ENCODE data around the gene SGPL1.

SGPL1 gene

GRCh38 chr10:70814126-70814525 lies 1.6 kb upstream of the SGPL1 start:
- no peak for DNase-seq

- peak; percentile 94 for DNase-seq
These were observed 609 bp downstream of the SGPL1 start for GRCh38 chr10:70816220-70816894.

DNA sequence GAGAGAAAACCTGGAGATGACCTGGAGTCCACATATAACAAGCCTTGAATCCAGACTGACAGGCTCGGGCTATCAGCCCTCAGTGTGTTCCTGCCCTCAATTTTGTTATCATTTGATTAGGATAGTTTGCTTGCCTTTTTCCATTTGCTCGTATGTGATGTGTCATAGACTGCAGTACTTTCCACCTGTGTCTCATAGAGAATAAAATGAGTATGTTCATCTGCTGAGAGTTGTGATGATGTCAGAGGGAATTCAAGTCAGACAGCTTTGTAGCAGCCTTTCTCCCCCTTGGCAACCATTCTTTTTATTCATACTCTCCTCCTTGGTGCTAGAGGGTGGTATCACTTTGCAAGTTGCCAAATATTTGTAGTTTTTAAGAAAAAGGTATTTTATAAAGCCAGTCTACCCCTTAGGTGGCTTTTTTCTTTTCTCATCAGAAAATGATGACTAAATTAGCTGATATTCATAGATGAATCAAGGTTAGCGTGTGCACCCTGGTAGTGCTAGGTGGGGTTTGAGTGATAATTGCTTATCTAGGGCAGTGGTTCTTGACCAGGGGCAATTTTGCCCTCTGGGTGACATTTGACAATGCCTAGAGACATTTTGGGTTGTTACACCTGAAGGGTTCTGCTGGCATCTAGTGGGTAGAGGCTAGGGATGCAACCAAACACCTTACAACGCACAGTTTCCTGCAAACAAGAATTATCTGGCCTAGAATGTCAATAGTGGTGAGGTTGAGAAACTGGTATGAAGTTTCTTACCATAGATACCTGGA lies 5.4 kb downstream of the SGPL1 start:
- DNase-seq: no peak

DNA sequence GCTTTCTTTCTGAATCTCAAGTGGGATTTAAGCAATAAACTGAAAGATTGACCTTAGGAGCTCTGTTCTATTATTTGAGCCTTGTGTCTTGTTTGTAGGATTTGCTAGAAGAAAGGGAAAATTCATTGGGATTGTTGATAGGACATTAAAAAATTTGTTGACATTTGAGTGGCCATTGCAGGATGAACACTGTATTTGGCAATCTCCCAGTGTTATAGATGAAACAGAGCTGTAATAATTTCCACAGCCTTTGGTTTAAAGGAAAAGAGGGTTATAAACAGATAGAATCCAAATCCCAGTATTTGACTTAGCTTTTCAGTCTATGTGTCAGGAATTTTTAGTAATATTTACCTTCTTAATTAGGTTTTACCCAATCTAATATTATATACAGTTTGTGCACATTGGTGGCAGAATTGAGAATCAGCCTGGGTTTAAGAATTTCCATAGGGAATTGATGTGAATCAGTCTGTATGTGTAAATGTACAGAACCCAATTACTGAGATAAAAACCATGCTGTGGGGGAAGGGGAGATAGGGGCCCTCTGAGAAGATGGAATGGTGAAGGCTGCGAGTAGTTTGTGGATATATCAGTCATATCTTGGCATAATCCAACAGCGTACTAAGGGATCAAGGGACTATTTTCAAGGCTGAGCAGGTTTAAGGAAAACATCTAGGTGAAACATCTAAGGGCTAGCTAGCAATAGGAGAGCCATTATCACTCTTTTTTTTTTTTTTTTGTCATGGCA lies 6.5 kb downstream of the SGPL1 start:
- DNase-seq: no peak

- no peak for DNase-seq
These were observed 11.5 kb downstream of the SGPL1 start for GRCh38 chr10:70827086-70827757.

DNA sequence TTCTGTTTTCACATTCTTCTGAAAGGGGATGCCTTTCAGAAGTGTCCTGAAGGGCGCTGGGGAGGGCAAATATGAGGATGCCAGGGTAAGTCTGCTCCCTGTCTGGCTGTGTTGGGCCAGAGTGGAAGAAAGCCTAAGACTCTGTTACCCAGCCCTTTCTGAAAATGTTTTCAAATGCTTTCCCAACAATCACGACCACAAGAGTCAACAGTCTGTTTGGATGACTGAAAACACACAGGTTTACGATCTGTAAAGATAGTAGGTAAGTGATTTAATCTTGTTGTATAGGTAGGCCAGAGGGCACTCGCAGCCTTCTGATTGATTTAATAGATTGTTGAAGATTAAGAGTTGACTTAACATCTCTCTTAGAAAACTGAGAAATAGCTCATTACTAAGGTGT lies 13.2 kb downstream of the SGPL1 start:
- no peak for DNase-seq

DNA sequence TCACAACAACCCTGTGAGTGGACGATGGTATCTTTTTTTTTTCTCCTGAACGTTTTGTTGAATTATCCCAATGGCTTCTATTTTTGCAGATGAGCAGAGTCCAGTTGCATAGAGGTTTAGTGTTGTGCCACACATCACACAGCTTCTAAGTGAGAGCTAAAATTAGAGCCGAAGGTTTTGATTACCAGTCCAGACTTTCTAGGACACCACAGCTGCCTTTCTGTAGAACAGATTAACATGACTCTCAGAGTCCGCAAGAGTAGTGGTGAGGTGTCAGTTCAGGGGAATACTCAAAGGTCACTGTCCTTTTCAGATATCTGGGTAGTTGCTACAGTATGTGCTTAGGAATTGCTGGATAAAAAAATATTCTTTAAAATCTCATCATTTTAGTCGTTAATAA lies 13.8 kb downstream of the SGPL1 start:
- DNase-seq: no peak

GRCh38 chr10:70830164-70830563 lies 14.4 kb downstream of the SGPL1 start:
- DNase-seq: no peak

- DNase-seq: no peak
These were observed 16.5 kb downstream of the SGPL1 start for GRCh38 chr10:70832221-70832620.

- peak; percentile 89 for DNase-seq
These were observed 17.2 kb downstream of the SGPL1 start for GRCh38 chr10:70832852-70833528.

GRCh38 chr10:70833601-70834000 lies 17.9 kb downstream of the SGPL1 start:
- no peak for DNase-seq

DNA sequence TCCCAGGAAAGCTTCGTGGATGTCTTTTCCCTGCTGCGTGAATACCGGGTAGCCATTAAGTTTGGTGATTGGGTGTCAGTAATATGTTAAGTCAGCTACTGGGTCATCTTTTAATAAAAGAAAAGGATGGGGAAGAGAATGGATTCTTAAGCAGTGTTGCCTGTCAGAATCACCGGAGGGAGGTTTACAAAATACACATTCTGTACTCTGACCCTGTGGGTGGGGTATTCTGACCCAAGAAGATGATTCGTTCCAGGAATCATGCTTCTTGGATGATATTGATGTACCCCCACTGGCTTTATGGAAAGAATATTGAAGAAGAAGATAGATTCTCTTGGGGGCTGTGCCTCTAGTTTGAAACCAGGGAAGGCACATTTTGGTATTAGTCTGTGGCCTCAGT lies 18.3 kb downstream of the SGPL1 start:
- no peak for DNase-seq

GRCh38 chr10:70834441-70835151 lies 18.8 kb downstream of the SGPL1 start:
- no peak for DNase-seq

DNA sequence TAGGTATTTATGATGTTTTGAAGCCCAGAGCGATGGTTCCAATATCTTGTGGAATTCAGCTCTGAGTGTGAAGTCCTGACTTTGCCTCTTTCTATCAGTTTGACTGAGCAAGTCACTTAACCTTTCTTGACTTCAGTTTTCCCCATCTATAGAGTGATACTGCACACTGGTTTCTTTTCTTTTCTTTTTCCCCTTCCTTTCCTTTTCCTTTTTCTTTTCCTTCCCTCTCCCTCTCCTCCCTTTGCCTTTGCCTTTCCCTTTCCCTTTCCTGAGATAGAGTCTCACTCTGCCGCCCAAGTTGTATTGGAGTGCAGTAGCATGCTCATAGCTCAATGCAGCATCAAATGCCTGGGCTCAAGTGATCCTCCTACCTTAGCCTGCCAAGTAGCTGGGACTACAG lies 20.6 kb downstream of the SGPL1 start:
- DNase-seq: no peak

DNA sequence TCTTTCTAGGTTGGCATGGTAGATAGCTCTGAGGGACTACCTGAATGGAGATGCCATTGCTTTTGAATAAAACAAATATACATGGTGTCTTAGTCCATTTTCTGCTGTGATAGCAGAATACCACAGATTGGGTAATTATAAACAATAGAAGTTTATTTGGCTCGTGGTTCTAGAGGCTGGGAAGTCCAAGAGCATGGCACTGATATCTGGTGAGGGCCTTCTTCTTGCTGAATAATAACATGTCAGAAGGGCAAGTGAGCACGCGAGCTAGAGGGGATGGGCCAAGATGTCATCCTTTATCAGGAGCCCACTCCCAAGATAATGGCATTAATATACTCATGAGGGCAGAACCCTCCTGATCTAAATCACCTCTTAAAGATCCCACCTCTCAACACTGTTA lies 21.9 kb downstream of the SGPL1 start:
- DNase-seq: no peak

- DNase-seq: no peak
These were observed 22.6 kb downstream of the SGPL1 start for GRCh38 chr10:70838270-70838805.

- no peak for DNase-seq
These were observed 25.1 kb downstream of the SGPL1 start for GRCh38 chr10:70840836-70841235.

GRCh38 chr10:70843333-70843732 lies 27.6 kb downstream of the SGPL1 start:
- no peak for DNase-seq

- DNase-seq: no peak
These were observed 28.2 kb downstream of the SGPL1 start for GRCh38 chr10:70843776-70844489.

- no peak for DNase-seq
These were observed 29.5 kb downstream of the SGPL1 start for GRCh38 chr10:70845256-70845655.

DNA sequence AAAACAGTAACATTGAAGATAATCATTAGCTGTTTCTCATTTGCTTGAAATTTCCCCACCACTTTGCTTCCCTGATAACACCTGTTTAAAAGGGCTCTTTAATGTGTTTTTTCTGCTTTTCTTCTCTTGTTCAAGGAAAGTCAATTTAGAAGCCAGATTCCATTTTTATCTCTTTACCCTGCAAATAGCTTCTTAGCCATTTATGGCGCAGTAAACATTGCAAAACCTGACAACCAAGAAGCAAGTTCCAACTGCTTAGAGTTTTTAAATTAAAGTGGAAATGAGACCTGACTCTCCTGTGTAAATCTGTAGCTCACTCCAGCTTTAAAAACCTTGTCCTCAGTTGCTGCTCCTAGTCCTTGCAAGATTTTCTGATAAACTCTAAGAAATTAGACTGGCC lies 30.1 kb downstream of the SGPL1 start:
- DNase-seq: no peak

Data from NCI-H226 (cell line).